Measurements from ENCODE around the gene GABBR2. TPM values are rescaled to one million over a fixed set of nuclear protein-coding genes. Genes with fewer than 3 reads are reported as not detected.

The GABBR2 gene
- total and polyA plus RNA-seq, 9 of the 15 experiments (the other 6 are each of a cell fraction or from before 2014, with no cell fraction given): 0.15 to 1.9 (median 0.32) TPM

DNA sequence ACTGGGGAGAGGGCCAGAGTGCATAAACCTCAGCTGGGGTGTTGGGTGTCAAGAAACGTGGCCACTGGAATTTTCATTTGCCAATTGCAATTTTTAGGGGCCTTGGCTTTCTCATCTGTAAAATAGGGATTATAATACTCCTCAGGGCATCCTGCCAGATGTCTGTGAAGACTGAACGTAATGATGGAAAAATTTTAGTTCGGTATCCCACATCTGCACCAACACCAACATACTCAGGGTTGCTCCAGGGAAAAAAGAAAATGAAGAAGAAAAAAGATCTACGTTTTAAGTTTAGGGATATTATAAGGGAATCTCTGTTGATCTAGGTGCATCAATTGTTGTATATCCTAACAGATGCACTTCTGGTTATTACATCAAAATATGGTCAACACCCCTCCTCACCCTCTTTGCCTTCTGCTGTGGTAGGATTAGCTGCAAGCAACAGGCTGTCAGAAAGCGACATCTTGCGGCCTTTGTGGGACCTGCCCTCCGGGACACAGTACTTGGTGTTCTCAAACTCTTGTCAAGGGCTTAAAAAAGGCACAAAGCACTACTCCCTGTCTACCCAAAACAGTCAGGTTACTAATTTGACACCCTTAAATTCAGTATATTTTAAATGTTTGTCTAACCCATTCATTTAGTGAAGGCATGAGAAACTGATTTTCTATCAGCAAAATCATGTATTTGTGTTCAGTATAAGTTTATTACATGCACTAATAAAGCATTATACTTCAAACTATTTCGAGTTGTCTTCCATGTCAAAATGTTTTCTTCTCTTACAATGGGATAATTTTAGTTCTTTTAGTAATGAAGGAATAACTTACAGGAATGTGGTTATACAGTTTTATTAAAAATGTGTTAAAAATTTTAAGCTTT lies 445.0 kb downstream of the GABBR2 start (continued):
- TF ChIP-seq REST (IDR thresholded peaks at IDR 0.05; ENCODE audit: borderline replicate concordance): peak; percentile 94
- no peak for TF ChIP-seq REST (CRISPR knock-in tag; IDR thresholded peaks at IDR 0.05; ENCODE audit: low read depth)
- no peak for TF ChIP-seq ZNF124 (CRISPR knock-in tag; IDR thresholded peaks at IDR 0.05)
- TF ChIP-seq, protein P1, sequence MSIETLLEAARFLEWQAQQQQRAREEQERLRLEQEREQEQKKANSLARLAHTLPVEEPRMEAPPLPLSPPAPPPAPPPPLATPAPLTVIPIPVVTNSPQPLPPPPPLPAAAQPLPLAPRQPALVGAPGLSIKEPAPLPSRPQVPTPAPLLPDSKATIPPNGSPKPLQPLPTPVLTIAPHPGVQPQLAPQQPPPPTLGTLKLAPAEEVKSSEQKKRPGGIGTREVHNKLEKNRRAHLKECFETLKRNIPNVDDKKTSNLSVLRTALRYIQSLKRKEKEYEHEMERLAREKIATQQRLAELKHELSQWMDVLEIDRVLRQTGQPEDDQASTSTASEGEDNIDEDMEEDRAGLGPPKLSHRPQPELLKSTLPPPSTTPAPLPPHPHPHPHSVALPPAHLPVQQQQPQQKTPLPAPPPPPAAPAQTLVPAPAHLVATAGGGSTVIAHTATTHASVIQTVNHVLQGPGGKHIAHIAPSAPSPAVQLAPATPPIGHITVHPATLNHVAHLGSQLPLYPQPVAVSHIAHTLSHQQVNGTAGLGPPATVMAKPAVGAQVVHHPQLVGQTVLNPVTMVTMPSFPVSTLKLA (conservative IDR thresholded peaks at IDR 0.05): no peak
- no peak for TF ChIP-seq ZBTB49 (CRISPR knock-in tag; IDR thresholded peaks at IDR 0.05; ENCODE audit: borderline replicate concordance)
- TF ChIP-seq EHMT2 (IDR thresholded peaks at IDR 0.05): no peak
- TF ChIP-seq, protein P2, sequence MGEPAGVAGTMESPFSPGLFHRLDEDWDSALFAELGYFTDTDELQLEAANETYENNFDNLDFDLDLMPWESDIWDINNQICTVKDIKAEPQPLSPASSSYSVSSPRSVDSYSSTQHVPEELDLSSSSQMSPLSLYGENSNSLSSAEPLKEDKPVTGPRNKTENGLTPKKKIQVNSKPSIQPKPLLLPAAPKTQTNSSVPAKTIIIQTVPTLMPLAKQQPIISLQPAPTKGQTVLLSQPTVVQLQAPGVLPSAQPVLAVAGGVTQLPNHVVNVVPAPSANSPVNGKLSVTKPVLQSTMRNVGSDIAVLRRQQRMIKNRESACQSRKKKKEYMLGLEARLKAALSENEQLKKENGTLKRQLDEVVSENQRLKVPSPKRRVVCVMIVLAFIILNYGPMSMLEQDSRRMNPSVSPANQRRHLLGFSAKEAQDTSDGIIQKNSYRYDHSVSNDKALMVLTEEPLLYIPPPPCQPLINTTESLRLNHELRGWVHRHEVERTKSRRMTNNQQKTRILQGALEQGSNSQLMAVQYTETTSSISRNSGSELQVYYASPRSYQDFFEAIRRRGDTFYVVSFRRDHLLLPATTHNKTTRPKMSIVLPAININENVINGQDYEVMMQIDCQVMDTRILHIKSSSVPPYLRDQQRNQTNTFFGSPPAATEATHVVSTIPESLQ (CRISPR knock-in tag; IDR thresholded peaks at IDR 0.05): peak; percentile 57; the same call in 1 of the 2 replicates
- TF ChIP-seq FOXK2 (conservative IDR thresholded peaks at IDR 0.05 in 1 of 2, IDR thresholded peaks at IDR 0.05 in 1 of 2; ENCODE audit: low read depth in 2 of 2): peak in 1 of 2 experiments; percentile 42; a peak in 1 of 4 replicates

All from K562 (cell line).